ENCODE data around the gene HEPHL1. TPM values are rescaled to one million over a fixed set of nuclear protein-coding genes. Genes with fewer than 3 reads are reported as not detected.

The HEPHL1 gene
- total RNA-seq, 1 donor from 2014 or later = not detected

DNA sequence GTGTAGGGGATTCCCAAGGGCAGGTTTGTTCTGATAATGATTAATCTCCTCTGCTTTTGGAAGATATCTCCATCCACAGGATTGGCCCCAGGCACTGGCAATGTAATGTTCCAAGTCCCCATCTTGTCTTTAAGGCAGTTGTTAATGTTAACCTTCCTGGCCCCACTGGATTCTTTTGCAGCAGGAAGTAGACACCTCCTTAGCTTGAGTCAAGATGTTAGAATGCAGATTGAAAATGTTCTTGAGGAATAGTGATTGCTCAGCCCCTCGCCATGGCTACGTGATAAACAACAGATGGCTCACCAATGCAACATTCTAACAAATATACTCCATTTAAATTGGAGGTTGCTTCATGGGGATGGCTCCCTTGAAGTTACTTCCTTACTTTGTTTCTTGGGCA is 7.3 kb downstream of the HEPHL1 start:
- H3K27ac Mint-ChIP-seq (ENCODE audit: unreplicated experiment) = no peak overlapping the region
- peaks cover 8% of the 10 kb centered on the region for H3K9me3 Mint-ChIP-seq (ENCODE audit: unreplicated experiment)
- H3K27me3 Mint-ChIP-seq (ENCODE audit: unreplicated experiment) = no peaks in the 10 kb centered on the region
- H3K4me1 Mint-ChIP-seq (ENCODE audit: unreplicated experiment) = no peaks in the 10 kb centered on the region
- TF ChIP-seq, protein P1, sequence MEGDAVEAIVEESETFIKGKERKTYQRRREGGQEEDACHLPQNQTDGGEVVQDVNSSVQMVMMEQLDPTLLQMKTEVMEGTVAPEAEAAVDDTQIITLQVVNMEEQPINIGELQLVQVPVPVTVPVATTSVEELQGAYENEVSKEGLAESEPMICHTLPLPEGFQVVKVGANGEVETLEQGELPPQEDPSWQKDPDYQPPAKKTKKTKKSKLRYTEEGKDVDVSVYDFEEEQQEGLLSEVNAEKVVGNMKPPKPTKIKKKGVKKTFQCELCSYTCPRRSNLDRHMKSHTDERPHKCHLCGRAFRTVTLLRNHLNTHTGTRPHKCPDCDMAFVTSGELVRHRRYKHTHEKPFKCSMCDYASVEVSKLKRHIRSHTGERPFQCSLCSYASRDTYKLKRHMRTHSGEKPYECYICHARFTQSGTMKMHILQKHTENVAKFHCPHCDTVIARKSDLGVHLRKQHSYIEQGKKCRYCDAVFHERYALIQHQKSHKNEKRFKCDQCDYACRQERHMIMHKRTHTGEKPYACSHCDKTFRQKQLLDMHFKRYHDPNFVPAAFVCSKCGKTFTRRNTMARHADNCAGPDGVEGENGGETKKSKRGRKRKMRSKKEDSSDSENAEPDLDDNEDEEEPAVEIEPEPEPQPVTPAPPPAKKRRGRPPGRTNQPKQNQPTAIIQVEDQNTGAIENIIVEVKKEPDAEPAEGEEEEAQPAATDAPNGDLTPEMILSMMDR (IDR thresholded peaks at IDR 0.05) = no peak
- H3K4me3 Mint-ChIP-seq (ENCODE audit: unreplicated experiment) = no peak overlapping the region
- H3K36me3 Mint-ChIP-seq (ENCODE audit: unreplicated experiment) = no peaks in the 10 kb centered on the region
- DNase-seq (ENCODE audit: extremely low spot score, unreplicated experiment) = no peak

DNA sequence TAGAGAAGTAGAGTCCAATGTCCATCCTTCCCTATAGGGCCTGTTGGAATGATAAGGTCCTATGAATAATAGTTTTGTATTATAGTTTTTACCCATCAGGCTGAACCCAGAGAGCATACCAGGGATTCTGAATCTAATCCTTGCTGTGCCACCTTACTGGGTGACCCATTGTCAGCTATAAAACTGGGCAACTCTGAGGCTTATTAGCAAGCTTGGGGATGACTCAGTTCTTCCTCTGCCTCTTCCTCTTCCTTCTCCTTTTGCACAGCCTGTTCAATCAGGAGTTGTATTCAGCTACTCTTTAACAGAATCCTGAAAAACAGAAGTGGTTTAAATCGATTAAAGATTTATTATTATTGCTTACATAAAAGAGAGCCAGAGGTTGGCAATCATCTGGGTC is 8.9 kb downstream of the HEPHL1 start:
- no peaks in the 10 kb centered on the region for H3K4me1 Mint-ChIP-seq (ENCODE audit: unreplicated experiment)
- H3K27ac Mint-ChIP-seq (ENCODE audit: unreplicated experiment) = no peak overlapping the region
- no peaks in the 10 kb centered on the region for H3K27me3 Mint-ChIP-seq (ENCODE audit: unreplicated experiment)
- DNase-seq (ENCODE audit: extremely low spot score, unreplicated experiment) = no peak
- H3K9me3 Mint-ChIP-seq (ENCODE audit: unreplicated experiment) = peaks cover 10% of the 10 kb centered on the region
- H3K36me3 Mint-ChIP-seq (ENCODE audit: unreplicated experiment) = no peaks in the 10 kb centered on the region
- TF ChIP-seq, protein P1 (IDR thresholded peaks at IDR 0.05) = no peak
- no peak overlapping the region for H3K4me3 Mint-ChIP-seq (ENCODE audit: unreplicated experiment)

DNA sequence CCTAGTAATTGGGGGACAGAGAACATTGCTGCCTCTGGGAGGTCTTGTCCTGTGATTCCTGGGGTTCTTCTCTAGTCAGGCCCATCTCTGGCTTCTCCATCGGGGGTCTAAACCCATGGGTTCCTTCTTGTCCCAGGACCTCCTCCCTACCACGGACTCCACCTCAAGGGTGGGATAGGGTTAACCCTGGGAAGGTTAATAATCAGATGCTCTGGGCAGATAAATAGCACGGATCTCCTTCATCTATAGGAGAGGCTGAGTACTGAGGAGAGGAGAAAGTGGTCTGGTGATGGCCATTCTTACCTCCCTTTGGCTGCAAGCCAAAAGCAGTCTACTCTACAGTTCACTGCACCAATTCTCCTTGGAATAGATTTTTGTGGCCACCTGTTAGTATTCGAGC is 10.5 kb downstream of the HEPHL1 start:
- H3K4me3 Mint-ChIP-seq (ENCODE audit: unreplicated experiment) = no peak overlapping the region
- no peaks in the 10 kb centered on the region for H3K27me3 Mint-ChIP-seq (ENCODE audit: unreplicated experiment)
- peaks cover 16% of the 10 kb centered on the region for H3K9me3 Mint-ChIP-seq (ENCODE audit: unreplicated experiment)
- TF ChIP-seq, protein P1 (IDR thresholded peaks at IDR 0.05) = no peak
- no peak overlapping the region for H3K27ac Mint-ChIP-seq (ENCODE audit: unreplicated experiment)
- H3K36me3 Mint-ChIP-seq (ENCODE audit: unreplicated experiment) = no peaks in the 10 kb centered on the region
- DNase-seq (ENCODE audit: extremely low spot score, unreplicated experiment) = no peak
- no peaks in the 10 kb centered on the region for H3K4me1 Mint-ChIP-seq (ENCODE audit: unreplicated experiment)

DNA sequence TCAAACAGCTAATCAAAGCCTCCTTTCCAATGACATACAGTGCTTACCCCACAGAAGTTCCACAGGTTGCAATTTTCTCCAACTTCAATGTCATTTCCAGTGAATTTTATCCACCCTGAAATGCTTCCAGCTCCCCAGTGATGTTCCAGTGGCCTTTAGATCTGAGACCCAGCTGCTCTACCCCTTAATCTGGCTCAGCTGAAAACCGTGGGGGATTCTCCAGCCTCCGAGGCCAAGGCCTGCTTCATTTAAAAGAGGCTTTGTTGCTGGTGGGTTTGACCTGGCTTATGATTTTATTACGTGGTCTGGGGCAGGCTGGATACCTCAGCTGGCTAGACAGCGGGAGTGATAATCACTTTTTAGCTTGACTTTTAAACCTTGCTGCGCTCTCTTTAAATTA is 10.9 kb downstream of the HEPHL1 start:
- no peaks in the 10 kb centered on the region for H3K36me3 Mint-ChIP-seq (ENCODE audit: unreplicated experiment)
- H3K4me1 Mint-ChIP-seq (ENCODE audit: unreplicated experiment) = no peaks in the 10 kb centered on the region
- peaks cover 13% of the 10 kb centered on the region for H3K9me3 Mint-ChIP-seq (ENCODE audit: unreplicated experiment)
- no peak for DNase-seq (ENCODE audit: extremely low spot score, unreplicated experiment)
- no peaks in the 10 kb centered on the region for H3K27me3 Mint-ChIP-seq (ENCODE audit: unreplicated experiment)
- TF ChIP-seq, protein P1 (IDR thresholded peaks at IDR 0.05) = no peak
- H3K4me3 Mint-ChIP-seq (ENCODE audit: unreplicated experiment) = no peak overlapping the region
- no peak overlapping the region for H3K27ac Mint-ChIP-seq (ENCODE audit: unreplicated experiment)

DNA sequence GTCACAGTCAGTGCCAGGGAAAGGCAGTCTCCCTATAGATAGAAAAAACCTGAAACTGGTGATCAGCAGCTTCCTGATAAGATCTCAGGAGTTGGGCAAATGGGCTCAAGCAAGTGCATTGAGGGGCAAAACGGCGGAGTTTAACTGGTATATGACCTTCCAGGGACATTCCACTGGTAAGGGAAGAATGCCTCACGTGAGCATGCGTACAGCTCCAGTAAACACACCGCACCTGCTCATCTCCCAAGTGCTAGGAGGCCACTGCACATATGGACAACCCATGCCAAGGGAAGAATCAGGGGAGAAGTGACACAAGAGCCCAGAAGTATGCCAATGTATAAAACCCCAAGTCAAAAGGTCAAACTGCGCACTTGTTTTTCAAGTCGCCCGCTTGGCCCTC is 11.6 kb downstream of the HEPHL1 start:
- no peaks in the 10 kb centered on the region for H3K4me1 Mint-ChIP-seq (ENCODE audit: unreplicated experiment)
- no peak for DNase-seq (ENCODE audit: extremely low spot score, unreplicated experiment)
- TF ChIP-seq, protein P1 (IDR thresholded peaks at IDR 0.05) = no peak
- H3K4me3 Mint-ChIP-seq (ENCODE audit: unreplicated experiment) = no peak overlapping the region
- no peaks in the 10 kb centered on the region for H3K36me3 Mint-ChIP-seq (ENCODE audit: unreplicated experiment)
- no peak overlapping the region for H3K27ac Mint-ChIP-seq (ENCODE audit: unreplicated experiment)
- H3K27me3 Mint-ChIP-seq (ENCODE audit: unreplicated experiment) = no peaks in the 10 kb centered on the region
- peaks cover 8% of the 10 kb centered on the region for H3K9me3 Mint-ChIP-seq (ENCODE audit: unreplicated experiment)

All from osteocyte (in vitro differentiated cells).